Activated CD4-positive, alpha-beta T cell treated with anti-CD3 and anti-CD28 coated beads, Interleukin-2, amount 50 U/mL, for 16 hours (primary cell): ENCODE results near the gene API5.

Experiments
- DNase-seq: peaks from one replicate; pipeline ENCODE4 v3.0.0-alpha.2; 2020

The API5 gene

GRCh38 chr11:43360361-43361032 is 48.7 kb downstream of the API5 start:
- no peak for DNase-seq

GRCh38 chr11:43366677-43367076 is 54.9 kb downstream of the API5 start:
- no peak for DNase-seq

GRCh38 chr11:43367382-43368178 is 55.8 kb downstream of the API5 start:
- no peak for DNase-seq

GRCh38 chr11:43376065-43376464 is 64.3 kb downstream of the API5 start:
- DNase-seq = no peak

GRCh38 chr11:43376594-43376993 is 64.8 kb downstream of the API5 start:
- no peak for DNase-seq

- no peak for DNase-seq
Measured at GRCh38 chr11:43377389-43377788, 65.6 kb downstream of the API5 start.

GRCh38 chr11:43378897-43379296 is 67.1 kb downstream of the API5 start:
- DNase-seq = no peak

- no peak for DNase-seq
Measured at GRCh38 chr11:43381802-43382201, 70.0 kb downstream of the API5 start.

- DNase-seq = no peak
Measured at GRCh38 chr11:43382614-43383013, 70.8 kb downstream of the API5 start.

GRCh38 chr11:43384393-43384792 is 72.6 kb downstream of the API5 start:
- no peak for DNase-seq

GRCh38 chr11:43392713-43393112 is 80.9 kb downstream of the API5 start:
- peak; percentile 60 for DNase-seq

GRCh38 chr11:43393765-43394355 is 82.1 kb downstream of the API5 start:
- no peak for DNase-seq
